Measurements from ENCODE around the gene ACOT11.

DNA sequence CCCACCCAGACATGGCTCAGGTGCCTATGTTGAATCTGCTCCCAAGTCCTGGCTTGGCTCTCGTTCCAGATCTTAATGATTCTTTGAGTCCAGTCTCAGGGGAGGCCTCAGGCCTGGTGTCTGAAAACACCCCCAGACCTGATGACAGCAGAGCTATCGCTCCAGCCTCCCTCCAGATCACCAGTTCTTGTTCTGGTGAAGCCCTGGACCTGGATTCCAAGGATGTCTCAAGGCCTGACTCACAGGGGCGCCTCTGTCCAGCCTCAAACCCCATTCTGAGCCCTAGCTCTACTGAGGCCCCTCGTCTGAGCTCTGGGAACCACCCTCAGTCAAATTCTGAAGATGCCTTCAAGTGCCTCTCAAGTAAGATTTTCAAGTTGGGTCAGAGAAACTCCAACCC is 105.0 kb downstream of the ACOT11 start:
- no peak for TF ChIP-seq SMC3 (conservative IDR thresholded peaks at IDR 0.05; ENCODE audit: poor library complexity)
- no peak for TF ChIP-seq MXI1 (conservative IDR thresholded peaks at IDR 0.05; ENCODE audit: poor library complexity, severe bottlenecking)
- TF ChIP-seq, protein P1, sequence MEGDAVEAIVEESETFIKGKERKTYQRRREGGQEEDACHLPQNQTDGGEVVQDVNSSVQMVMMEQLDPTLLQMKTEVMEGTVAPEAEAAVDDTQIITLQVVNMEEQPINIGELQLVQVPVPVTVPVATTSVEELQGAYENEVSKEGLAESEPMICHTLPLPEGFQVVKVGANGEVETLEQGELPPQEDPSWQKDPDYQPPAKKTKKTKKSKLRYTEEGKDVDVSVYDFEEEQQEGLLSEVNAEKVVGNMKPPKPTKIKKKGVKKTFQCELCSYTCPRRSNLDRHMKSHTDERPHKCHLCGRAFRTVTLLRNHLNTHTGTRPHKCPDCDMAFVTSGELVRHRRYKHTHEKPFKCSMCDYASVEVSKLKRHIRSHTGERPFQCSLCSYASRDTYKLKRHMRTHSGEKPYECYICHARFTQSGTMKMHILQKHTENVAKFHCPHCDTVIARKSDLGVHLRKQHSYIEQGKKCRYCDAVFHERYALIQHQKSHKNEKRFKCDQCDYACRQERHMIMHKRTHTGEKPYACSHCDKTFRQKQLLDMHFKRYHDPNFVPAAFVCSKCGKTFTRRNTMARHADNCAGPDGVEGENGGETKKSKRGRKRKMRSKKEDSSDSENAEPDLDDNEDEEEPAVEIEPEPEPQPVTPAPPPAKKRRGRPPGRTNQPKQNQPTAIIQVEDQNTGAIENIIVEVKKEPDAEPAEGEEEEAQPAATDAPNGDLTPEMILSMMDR (IDR thresholded peaks at IDR 0.05; ENCODE audit: poor library complexity, severe bottlenecking): no peak
- TF ChIP-seq EZH2 (IDR thresholded peaks at IDR 0.05; ENCODE audit: borderline replicate concordance, insufficient read depth, low read length, poor library complexity, severe bottlenecking): no peak
- no peak for TF ChIP-seq EP300 (conservative IDR thresholded peaks at IDR 0.05; ENCODE audit: poor library complexity, severe bottlenecking)
- no peak for TF ChIP-seq POLR2AphosphoS5 (IDR thresholded peaks at IDR 0.05)

Measured in neural cell (in vitro differentiated cells).